Measurements from ENCODE around the gene RIMS3.

Gene RIMS3

GRCh38 chr1:40711465-40712404, 46.3 kb upstream of the RIMS3 start:
- Histone ChIP-seq H3F3A (ENCODE audit: insufficient read depth) (peaks cover 22% of the 10 kb centered on the region), H2AFZ (ENCODE audit: low read depth, low read length, severe bottlenecking) (no peak overlapping the region), H4K20me1 (ENCODE audit: low read depth, low read length) (no peaks in the 10 kb centered on the region), H3K79me2 (ENCODE audit: insufficient read depth, low read length) (peaks cover 93% of the 10 kb centered on the region), H3K4me3 (ENCODE audit: insufficient read depth, low read length, poor library complexity, severe bottlenecking) (peak overlapping the region; percentile 62), H3K9ac (ENCODE audit: low read length) (peak overlapping the region; percentile 59), H3K9me3 (ENCODE audit: insufficient read depth, low read length) (no peaks in the 10 kb centered on the region), H3K4me2 (ENCODE audit: low read depth, low read length, poor library complexity, severe bottlenecking) (peak overlapping the region; percentile 89), H3K9me2 (replicated peaks; ENCODE audit: insufficient read depth, low read length) (no peaks in the 10 kb centered on the region), H3K27ac (ENCODE audit: low read depth, low read length) (peak overlapping the region; percentile 79), H3K27me3 (ENCODE audit: low read length) (no peaks in the 10 kb centered on the region), H3K36me3 (ENCODE audit: low read length) (no peaks in the 10 kb centered on the region)
- no peak for TF ChIP-seq EZH2phosphoT487 (conservative IDR thresholded peaks at IDR 0.05; ENCODE audit: low read length)
- TF ChIP-seq, protein P1, sequence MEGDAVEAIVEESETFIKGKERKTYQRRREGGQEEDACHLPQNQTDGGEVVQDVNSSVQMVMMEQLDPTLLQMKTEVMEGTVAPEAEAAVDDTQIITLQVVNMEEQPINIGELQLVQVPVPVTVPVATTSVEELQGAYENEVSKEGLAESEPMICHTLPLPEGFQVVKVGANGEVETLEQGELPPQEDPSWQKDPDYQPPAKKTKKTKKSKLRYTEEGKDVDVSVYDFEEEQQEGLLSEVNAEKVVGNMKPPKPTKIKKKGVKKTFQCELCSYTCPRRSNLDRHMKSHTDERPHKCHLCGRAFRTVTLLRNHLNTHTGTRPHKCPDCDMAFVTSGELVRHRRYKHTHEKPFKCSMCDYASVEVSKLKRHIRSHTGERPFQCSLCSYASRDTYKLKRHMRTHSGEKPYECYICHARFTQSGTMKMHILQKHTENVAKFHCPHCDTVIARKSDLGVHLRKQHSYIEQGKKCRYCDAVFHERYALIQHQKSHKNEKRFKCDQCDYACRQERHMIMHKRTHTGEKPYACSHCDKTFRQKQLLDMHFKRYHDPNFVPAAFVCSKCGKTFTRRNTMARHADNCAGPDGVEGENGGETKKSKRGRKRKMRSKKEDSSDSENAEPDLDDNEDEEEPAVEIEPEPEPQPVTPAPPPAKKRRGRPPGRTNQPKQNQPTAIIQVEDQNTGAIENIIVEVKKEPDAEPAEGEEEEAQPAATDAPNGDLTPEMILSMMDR (IDR thresholded peaks at IDR 0.05; ENCODE audit: insufficient read depth, low read length, poor library complexity, severe bottlenecking): no peak

DNA sequence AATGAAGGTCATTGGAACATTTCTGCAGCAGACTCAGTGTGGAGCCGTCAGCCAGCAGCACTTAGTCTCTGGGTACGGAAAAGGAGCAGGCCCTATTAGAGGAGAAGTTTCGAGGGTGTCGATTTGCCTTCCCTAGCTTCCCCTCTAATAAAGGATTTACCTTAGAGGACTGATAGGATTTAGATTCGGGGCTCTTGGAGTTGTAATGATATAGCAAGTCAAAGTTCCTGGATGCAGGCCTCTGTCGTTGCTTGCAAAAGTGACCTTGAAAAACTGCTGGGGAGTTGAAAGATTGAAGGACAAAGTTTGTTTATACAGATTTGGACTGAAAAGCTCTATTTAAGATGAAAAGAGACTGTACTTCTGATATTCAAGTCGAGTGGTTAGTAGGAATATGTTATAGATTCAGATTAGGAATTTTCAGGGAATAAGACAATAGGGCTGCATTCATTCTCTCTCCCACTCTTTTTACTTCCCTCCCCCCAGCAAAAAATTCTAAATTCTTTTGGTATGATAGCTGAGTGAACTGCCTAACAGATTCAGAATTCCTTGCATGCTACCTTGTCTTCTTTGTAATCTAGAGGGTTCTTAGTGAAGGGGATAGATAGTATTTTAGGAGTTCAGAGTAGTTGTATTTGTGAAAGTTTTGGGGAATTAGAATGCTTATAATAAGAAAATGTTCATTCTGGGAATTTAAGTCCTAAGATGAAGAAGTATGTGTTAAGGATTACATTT, 45.3 kb upstream of the RIMS3 start:
- TF ChIP-seq, protein P1 (IDR thresholded peaks at IDR 0.05; ENCODE audit: insufficient read depth, low read length, poor library complexity, severe bottlenecking): no peak
- no peak for TF ChIP-seq EZH2phosphoT487 (conservative IDR thresholded peaks at IDR 0.05; ENCODE audit: low read length)
- no peaks in the 10 kb centered on the region for H3K36me3 ChIP-seq (ENCODE audit: low read length)
- H3F3A ChIP-seq (ENCODE audit: insufficient read depth): peaks cover 22% of the 10 kb centered on the region
- H3K9ac ChIP-seq (ENCODE audit: low read length): peak overlapping the region; percentile 59
- H3K4me3 ChIP-seq (ENCODE audit: insufficient read depth, low read length, poor library complexity, severe bottlenecking): peak overlapping the region; percentile 62
- peaks cover 93% of the 10 kb centered on the region for H3K79me2 ChIP-seq (ENCODE audit: insufficient read depth, low read length)
- H3K9me3 ChIP-seq (ENCODE audit: insufficient read depth, low read length): no peaks in the 10 kb centered on the region
- H3K27me3 ChIP-seq (ENCODE audit: low read length): no peaks in the 10 kb centered on the region
- no peaks in the 10 kb centered on the region for H4K20me1 ChIP-seq (ENCODE audit: low read depth, low read length)
- H3K27ac ChIP-seq (ENCODE audit: low read depth, low read length): peak overlapping the region; percentile 79
- H2AFZ ChIP-seq (ENCODE audit: low read depth, low read length, severe bottlenecking): no peak overlapping the region
- peak overlapping the region; percentile 89 for H3K4me2 ChIP-seq (ENCODE audit: low read depth, low read length, poor library complexity, severe bottlenecking)
- H3K9me2 ChIP-seq (replicated peaks; ENCODE audit: insufficient read depth, low read length): no peaks in the 10 kb centered on the region

- peak overlapping the region; percentile 89 for H3K4me2 ChIP-seq (ENCODE audit: low read depth, low read length, poor library complexity, severe bottlenecking)
- H3K9ac ChIP-seq (ENCODE audit: low read length): peak overlapping the region; percentile 59
- H4K20me1 ChIP-seq (ENCODE audit: low read depth, low read length): no peaks in the 10 kb centered on the region
- peaks cover 22% of the 10 kb centered on the region for H3F3A ChIP-seq (ENCODE audit: insufficient read depth)
- TF ChIP-seq, protein P1 (IDR thresholded peaks at IDR 0.05; ENCODE audit: insufficient read depth, low read length, poor library complexity, severe bottlenecking): no peak
- no peak for TF ChIP-seq EZH2phosphoT487 (conservative IDR thresholded peaks at IDR 0.05; ENCODE audit: low read length)
- H3K79me2 ChIP-seq (ENCODE audit: insufficient read depth, low read length): peaks cover 95% of the 10 kb centered on the region
- H3K27ac ChIP-seq (ENCODE audit: low read depth, low read length): peak overlapping the region; percentile 79
- H3K4me3 ChIP-seq (ENCODE audit: insufficient read depth, low read length, poor library complexity, severe bottlenecking): peak overlapping the region; percentile 62
- H3K36me3 ChIP-seq (ENCODE audit: low read length): no peaks in the 10 kb centered on the region
- H3K27me3 ChIP-seq (ENCODE audit: low read length): no peaks in the 10 kb centered on the region
- no peak overlapping the region for H2AFZ ChIP-seq (ENCODE audit: low read depth, low read length, severe bottlenecking)
- no peaks in the 10 kb centered on the region for H3K9me2 ChIP-seq (replicated peaks; ENCODE audit: insufficient read depth, low read length)
- H3K9me3 ChIP-seq (ENCODE audit: insufficient read depth, low read length): no peaks in the 10 kb centered on the region
Observed at GRCh38 chr1:40709802-40710278, 44.4 kb upstream of the RIMS3 start.
